Inflammatory macrophage treated with lipopolysaccharide for 4 hours (primary cell): ENCODE results near the gene CBX5.
"Not testable (repeated sequence)": the region's sequence is repeated elsewhere in the genome, so short reads cannot be mapped to it uniquely, and the experiment has no call there.

ENCODE experiments used
- DNase-seq: peaks from one replicate; pipeline ENCODE4 v3.0.0-alpha.2; 2020

CBX5 gene

DNA sequence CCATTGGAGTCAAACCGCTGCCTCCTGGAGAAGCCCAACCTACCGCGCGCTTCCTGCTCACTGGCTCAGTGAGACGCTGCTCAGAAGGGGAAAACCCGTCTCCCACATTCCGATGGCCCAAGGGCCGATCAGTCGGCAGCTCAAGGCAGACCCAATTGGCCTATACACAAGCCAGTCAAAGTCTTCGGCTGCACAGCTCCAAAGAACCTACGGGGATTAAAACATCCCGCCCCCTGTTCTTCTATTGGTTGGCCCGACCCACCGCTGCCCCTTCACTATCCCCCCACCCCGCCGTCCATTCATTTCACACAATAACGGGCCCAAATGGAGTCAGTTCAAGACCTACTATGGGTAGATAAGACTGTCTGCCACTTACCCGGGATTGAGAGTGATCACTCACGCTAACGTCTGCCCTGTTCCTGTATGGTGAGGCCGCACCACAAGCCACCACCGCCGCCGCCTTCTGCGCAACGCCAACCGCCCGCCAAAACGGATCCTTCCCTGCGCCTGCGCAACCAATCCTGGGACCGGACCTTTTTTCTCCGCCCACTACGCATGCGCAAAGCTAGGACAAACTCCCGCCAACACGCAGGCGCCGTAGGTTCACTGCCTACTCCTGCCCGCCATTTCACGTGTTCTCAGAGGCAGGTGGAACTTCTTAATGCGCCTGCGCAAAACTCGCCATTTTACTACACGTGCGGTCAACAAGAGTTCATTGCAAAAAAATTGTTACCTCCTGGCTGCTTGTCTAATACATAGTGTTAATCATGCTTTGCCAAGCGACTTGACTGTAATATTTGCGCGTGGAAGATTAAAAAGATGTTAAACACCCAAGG is at the start of gene CBX5:
CBX5 (minus strand) TSS at position 491 of the 836 bp plus-strand sequence. CDS start 22,472 bp downstream, outside the sequence.
- peak; percentile 100 for DNase-seq

GRCh38 chr12:54328595-54329337 is 48.8 kb upstream of the CBX5 start:
- DNase-seq, result peak; percentile 40

GRCh38 chr12:54325442-54326109 is 45.7 kb upstream of the CBX5 start:
- DNase-seq, result not testable (repeated sequence)

DNA sequence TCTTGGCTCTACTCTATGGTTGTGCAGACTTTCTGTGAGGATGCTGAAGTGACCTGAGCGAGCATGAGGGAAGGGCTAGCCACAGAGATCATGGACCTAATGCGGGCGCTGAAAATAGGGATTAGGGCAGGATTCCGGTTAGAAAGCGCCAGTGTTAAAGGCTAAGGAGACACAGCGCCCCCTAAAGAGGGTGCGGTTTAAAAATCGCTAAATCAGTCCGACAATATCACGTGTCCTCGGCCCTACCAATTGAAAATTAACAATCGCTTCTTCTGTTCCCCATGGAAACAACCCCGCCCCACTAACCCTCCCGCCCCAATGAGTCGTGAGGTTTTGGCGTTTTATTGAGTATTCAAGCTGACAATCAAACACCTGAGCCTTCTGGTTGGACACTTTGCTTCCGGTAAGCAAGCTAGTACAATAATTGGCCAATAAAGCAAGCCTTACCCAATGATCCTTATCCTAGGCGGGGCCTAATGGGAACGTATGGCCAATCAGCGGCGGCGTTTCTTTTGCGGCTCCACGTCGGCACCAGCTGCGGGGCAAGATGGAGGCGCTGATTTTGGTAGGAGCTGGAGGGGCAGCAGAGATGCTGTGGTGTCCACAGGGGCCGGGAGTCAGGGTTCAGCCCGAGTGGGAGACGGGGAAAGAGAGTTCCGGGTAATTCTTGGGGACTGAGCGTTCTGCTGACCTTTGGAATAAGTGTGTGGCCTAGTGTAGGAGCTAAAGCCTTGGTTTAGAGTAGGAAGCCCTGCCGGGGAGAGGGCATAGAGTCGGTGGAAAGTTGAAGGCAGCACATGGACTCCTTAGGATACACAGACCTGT is 44.9 kb upstream of the CBX5 start, which contains the start of gene COPZ1:
COPZ1 (plus strand) TSS at position 515 of the 825 bp plus-strand sequence; CDS start at position 548, 33 bp downstream.
- peak; percentile 100 for DNase-seq

- no peak for DNase-seq
Measured at GRCh38 chr12:54321363-54321762, 41.4 kb upstream of the CBX5 start.

DNA sequence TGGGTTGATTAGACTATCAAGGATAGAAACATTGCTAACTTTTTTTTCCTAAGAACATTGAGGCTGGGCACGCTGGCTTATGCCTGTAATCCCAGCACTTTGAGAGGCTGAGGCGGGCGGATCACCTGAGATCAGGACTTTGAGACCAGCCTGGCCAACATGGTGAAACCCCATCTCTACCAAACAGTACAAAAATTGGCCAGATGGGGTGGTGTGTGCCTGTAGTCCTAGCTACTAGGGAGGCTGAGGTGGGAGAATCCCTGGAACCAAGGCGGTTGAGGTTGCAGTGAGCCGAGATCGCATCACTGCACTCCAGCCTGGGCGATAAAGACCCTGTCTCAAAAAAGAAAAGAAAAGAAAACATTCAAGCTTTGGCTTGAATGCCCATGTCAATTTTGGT is 32.4 kb upstream of the CBX5 start:
- not testable (repeated sequence) for DNase-seq

GRCh38 chr12:54311051-54311450 is 31.1 kb upstream of the CBX5 start:
- DNase-seq, result no peak

GRCh38 chr12:54306925-54307741 is 27.2 kb upstream of the CBX5 start:
- peak; percentile 81 for DNase-seq

DNA sequence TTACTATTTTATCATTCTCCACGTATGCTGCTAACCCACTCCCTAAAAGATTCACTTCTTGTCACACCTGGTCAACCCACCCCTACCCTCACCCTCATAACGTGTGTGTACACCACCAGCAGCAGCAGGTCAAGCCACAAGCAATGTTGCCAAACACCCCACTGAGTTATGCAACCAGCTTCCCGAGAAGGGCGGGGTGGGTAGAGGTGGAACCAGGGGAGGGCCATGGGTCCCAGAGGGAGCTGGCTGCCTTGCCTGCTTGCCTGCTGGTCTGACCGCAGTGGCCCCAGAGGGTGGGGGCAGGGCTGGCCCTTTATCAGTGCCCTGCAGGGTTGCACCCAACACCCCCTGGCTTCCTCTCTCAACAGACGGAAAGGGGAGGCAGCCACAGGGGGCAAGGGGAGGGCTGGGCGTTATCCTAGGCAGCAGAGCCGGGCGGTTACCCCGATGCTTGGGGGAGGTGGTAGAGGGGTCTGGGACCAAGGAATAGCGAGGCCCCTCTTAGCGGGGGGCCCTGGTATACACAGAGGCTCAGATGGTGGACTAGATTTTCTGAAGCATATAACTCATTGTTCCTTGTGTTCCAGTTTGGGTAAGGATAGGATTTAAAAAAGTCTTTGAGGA is 24.4 kb upstream of the CBX5 start:
- peak; percentile 78 for DNase-seq

GRCh38 chr12:54303640-54304039 is 23.7 kb upstream of the CBX5 start:
- DNase-seq, result no peak

DNA sequence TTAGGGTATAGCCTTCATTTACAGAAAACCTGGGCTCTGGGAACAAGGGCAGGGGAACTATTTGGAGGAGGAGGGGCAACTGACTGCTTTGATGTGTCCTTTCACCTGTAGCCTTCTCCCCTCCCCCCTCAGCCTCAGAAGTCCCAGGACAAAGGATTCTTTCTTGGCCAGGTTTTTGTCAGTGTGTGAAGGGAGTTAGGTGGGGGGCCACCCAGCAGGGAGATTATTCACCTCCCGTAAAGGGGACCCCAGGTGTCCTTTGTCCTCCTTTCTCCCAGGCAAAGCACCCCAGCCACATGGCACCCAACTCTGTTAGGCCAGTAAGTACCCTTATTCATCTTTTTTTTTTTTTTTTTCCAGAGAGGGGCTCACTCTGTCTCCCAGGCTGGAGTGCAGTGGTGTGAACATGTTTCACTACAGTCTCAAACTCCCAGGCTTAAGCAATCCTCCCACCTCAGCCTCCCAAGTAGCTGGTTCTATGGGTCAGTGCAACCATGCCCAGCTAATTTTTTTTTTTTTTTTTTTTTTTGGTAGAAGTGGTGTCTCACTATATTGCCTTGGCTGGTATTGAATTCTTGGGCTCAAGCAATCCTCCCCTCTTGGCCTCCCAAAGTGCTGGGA is 21.6 kb upstream of the CBX5 start:
- DNase-seq, result no peak

DNA sequence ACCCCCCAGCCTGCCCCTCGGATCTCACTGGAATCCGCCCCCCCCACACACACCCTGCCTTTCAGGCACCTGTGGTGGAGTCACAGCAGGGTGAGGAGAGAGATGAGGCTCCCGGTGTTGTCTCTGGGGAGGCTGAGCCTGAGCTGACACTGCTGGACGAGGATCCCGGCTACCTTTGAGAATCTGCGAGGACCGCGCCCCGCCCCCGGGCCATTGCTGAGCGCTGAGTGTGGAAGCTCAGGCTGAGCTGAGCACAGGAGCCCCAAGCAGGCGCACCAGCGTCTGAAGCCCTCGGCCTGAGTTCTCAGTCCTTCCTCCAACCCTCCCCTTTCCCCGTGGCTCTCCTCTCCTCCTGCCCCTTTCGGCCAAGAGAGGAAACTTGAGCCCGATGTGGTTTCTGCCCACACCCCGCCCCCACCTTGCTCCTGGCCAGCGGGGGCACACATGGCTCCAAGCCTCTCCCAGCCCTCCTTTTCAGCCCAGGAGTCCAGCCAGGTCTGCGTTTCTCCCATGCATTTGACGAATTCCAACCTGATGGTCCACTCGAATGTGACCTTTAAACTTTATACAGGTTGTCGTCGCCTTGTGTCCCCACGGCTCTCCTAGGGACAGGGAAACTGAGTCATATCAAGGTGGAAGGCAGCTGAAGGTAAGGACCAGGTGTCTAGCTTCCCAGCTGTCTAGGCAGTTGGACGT is 21.0 kb upstream of the CBX5 start, which contains the start of gene NFE2:
NFE2 (minus strand) TSS at position 284 of the 696 bp plus-strand sequence. CDS start 5,767 bp downstream, outside the sequence.
- peak; percentile 52 for DNase-seq

DNA sequence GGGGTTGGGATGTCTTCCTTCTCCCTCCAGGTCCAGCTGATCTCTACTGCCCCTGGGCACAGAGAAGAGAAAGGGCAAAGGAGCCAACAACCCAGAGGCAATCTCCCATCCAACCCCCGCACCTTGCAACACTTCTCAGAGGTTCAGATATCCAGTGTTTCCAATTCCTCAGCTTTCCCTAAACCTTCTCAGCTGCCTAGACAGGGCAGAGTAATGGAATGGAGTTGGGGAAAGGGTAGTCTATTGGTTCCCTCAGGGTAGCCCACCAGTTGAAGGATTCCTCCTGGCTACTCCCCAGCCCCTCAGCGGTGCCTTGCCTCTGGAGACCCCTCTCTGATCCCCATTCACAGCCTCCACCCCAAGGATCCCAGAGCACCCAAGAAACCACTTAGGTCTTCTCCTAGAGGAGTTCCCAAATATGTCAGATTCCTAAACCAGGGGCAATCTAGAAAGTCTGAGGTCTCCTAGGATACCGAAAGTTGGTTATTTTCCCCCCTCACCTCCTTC is 20.4 kb upstream of the CBX5 start:
- DNase-seq, result no peak

DNA sequence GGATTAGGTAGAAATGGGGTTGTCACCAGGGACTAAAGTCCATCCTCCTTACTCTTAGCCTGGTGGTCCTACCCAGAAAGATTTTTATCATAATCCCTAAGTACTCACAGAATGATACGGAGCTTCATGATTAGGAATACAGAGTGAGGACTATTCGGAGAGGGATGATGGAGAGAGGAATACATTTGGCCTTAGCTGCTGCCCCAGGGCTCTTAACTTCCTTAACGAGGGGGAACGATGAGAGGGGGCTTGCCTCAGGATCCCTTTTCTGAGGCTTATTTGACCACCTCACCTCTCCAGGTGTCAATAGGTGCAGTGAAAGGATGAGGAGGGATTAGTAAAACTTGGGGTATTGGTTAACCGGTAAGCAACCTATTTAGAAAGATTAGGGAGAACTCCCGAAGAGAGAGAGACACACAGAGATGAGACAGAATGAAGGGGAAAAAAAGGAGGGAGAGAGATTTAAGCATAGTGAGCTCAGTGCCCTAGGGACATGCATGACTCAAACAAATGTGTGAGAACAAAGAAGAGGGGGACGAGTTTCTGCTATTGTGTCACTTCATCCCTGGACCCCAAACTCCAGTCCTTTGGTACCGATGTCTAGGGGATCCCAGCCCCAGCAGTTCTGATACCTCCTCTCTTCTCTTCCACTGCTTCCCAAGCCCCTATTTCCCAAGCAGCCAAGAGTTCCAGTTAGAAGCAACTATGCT is 19.7 kb upstream of the CBX5 start:
- no peak for DNase-seq

DNA sequence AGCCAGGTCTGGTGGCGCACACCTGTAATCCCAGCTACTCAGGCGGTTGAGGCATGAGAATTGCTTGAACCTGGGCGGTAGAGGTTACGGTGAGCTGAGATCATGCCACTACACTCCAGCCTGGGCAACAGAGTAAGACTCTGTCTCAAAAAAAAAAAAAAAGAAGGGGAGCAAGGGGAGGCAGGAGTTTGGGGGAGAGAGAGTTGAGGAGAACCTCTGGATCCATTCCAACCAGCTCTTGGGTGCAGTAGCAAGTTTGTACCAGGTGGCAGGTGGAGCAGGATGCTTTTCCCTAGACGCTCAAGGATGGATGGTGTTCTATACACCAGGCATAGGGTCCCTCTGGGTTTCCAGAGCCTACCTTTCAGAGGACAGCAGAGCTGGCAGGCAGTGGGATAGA is 19.0 kb upstream of the CBX5 start:
- no peak for DNase-seq

DNA sequence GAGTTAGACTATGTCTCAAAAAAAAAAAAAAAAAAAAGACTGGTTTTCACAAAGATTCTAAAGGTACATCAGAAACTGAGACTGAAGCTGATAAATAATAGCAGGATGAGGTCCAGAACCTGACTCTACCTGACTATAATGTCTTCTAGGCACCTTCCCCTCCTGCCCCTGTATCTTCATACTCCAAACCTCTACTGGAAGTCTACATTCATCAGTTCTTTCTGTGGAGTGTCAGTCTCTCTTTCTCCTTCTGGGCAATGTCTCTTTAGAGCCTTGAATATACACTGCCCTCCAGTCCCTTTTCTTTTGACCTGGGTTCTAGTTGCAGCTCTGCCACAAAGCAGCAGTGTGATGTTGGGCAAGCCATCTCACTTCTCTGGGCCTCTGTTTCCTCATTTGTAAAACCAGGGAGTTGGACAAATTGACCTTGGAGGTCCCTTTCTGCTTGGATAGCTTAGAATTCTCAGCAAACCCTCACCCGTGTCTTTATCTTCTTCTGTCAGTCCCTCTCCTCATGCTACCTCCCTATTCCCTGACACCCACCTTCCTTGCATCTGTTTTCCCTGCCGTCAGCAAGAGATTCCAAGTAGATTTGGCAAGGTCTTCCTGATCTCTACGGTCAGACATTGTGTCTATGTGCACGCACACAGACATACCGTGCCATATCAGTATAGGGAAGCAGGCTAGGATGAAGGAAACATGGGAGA is 16.6 kb upstream of the CBX5 start:
- DNase-seq, result no peak

DNA sequence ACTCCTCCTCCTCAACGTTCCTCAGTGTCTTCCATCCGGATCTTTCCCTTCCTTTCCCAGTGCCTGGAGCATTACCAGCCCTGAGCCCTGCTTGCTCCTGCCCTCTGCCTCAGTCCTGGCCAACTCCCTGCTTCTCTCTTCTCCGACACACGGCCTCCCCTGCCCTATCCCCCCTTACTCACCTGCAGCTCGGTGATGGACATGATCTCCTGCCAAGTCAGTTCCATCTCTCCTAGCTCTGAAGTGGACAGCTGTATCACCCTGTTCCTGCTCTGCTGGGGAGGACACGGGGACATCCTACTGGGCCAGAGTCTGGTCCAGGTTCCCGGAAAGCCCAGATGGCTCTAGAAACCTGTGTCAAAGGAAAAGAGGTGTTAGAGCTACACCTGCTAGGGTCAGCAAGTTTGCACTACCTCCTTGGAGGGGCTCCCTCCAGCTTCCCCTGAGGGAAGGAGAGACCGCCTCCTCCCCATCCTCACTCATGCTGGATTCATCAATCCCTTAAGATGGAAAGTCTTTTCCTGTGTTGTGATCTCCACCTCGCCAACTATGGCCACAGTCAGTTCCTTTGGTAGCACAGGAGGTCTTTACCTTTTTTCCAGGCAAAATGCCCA is 15.1 kb upstream of the CBX5 start:
- DNase-seq, result no peak
